SK-N-SH (cell line): ENCODE measurements around the gene ATXN10.

Source experiments
- CTCF ChIP-seq: fragments of 200-600 bp; sonication (generic); IDR thresholded peaks from 2 replicates; pipeline ENCODE4 v1.6.1; 2017; ENCODE audit warnings: antibody characterized with exemption, mild to moderate bottlenecking, moderate library complexity
- EP300 ChIP-seq, 2 experiments: IDR thresholded peaks; 2 replicates each; pipeline versions ENCODE4 v1.4.0 to v1.6.1; 2012; ENCODE audit warnings: borderline replicate concordance in 1 of 2, low read depth in 1 of 2, low read length in 1 of 2
- JUND ChIP-seq: IDR thresholded peaks from 2 replicates; pipeline ENCODE4 v1.4.0; 2012
- MAX ChIP-seq: IDR thresholded peaks from 2 replicates; pipeline ENCODE4 v1.4.0; 2012; ENCODE audit warnings: low read depth
- NFIC ChIP-seq: IDR thresholded peaks from 2 replicates; pipeline ENCODE4 v1.4.0; 2012; ENCODE audit warnings: borderline replicate concordance
- REST ChIP-seq: IDR thresholded peaks from 2 replicates; pipeline ENCODE4 v1.6.1; 2012; ENCODE audit warnings: mild to moderate bottlenecking, low read depth, low read length, moderate library complexity
- RFX5 ChIP-seq: IDR thresholded peaks from 2 replicates; pipeline ENCODE4 v1.6.1; 2012; ENCODE audit warnings: mild to moderate bottlenecking, improper control_type of control experiment, low read length
- TAF1 ChIP-seq: IDR thresholded peaks from 2 replicates; pipeline ENCODE4 v1.6.1; 2012; ENCODE audit warnings: low read depth, mild to moderate bottlenecking, low read length, moderate library complexity, borderline replicate concordance
- TEAD4 ChIP-seq: IDR thresholded peaks from 2 replicates; pipeline ENCODE4 v1.4.0; 2012; ENCODE audit warnings: mild to moderate bottlenecking, borderline replicate concordance; ENCODE audit not compliant: insufficient read depth
- USF2 ChIP-seq: fragments of 150-350 bp; IDR thresholded peaks from 2 replicates; pipeline ENCODE4 v1.6.1; 2017; ENCODE audit warnings: antibody characterized with exemption, low read length, low read depth, borderline replicate concordance

- TF ChIP-seq TAF1 (no peak), CTCF (no peak), REST (no peak), TEAD4 (no peak), EP300 (IDR thresholded peaks at IDR 0.05; ENCODE audit: borderline replicate concordance in 1 of 2, low read depth in 1 of 2, low read length in 1 of 2) (no peak), MAX (no peak), JUND (no peak), RFX5 (no peak), NFIC (no peak), USF2 (no peak)
These were observed 50.4 kb downstream of the ATXN10 start for GRCh38 chr22:45722006-45722405.
